HepG2 (cell line): ENCODE measurements around the gene GRM4. TPM values are rescaled to one million over a fixed set of nuclear protein-coding genes. Genes with fewer than 3 reads are reported as not detected.

Experiments
- ASH2L ChIP-seq: fragments of 300-600, 200-600 bp; sonication (generic); IDR thresholded peaks from 2 replicates; pipeline ENCODE4 v1.7.0; 2017; ENCODE audit warnings: low read depth, mild to moderate bottlenecking, moderate library complexity, mixed read lengths, low read length; ENCODE audit not compliant: insufficient read length
- BRCA1 ChIP-seq: sonication (generic); formaldehyde crosslinking; IDR thresholded peaks from 2 replicates; pipeline ENCODE4 v1.4.0; 2020; ENCODE audit warnings: missing genetic modification reagents
- CEBPZ ChIP-seq: IDR thresholded peaks from 2 replicates; pipeline ENCODE4 v1.6.1; 2012; ENCODE audit warnings: low read length, improper control_type of control experiment
- EHMT2 ChIP-seq: fragments of 200-600 bp; sonication (generic); IDR thresholded peaks from 2 replicates; pipeline ENCODE4 v1.7.0; 2017; ENCODE audit warnings: antibody characterized with exemption, low read depth, low read length, borderline replicate concordance
- EP300 ChIP-seq, 3 experiments: sonication (generic) in 1 of 3; formaldehyde crosslinking in 1 of 3; IDR thresholded peaks; 2 replicates each; pipeline versions ENCODE4 v1.5.1 to v1.6.1; 2011 to 2020; ENCODE audit warnings: low read depth in 2 of 3, low read length in 2 of 3, borderline replicate concordance in 1 of 3, improper control_type of control experiment in 1 of 3, mild to moderate bottlenecking in 1 of 3, missing genetic modification reagents in 1 of 3, moderate library complexity in 1 of 3
- ETV6 ChIP-seq: sonication (generic); formaldehyde crosslinking; conservative IDR thresholded peaks from 2 replicates; pipeline ENCODE4 v1.4.0; 2020; ENCODE audit warnings: missing genetic modification reagents
- FOSL2 ChIP-seq: sonication (generic); formaldehyde crosslinking; IDR thresholded peaks from 2 replicates; pipeline ENCODE4 v1.4.0; 2020; ENCODE audit warnings: missing genetic modification reagents
- HOXA9 ChIP-seq: sonication (generic); formaldehyde crosslinking; IDR thresholded peaks from 2 replicates; pipeline ENCODE4 v1.8.1; 2022; ENCODE audit warnings: missing genetic modification reagents, mild to moderate bottlenecking, moderate library complexity, borderline replicate concordance
- NCOA5 ChIP-seq: sonication (generic); formaldehyde crosslinking; IDR thresholded peaks from 2 replicates; pipeline ENCODE4 v1.4.0; 2020; ENCODE audit warnings: missing genetic modification reagents
- PHF20 ChIP-seq: sonication (generic); formaldehyde crosslinking; IDR thresholded peaks from 2 replicates; pipeline ENCODE4 v1.5.0; 2020; ENCODE audit warnings: mild to moderate bottlenecking, missing genetic modification reagents
- TARDBP ChIP-seq: sonication (generic); formaldehyde crosslinking; IDR thresholded peaks from 2 replicates; pipeline ENCODE4 v1.8.0; 2022; ENCODE audit warnings: mild to moderate bottlenecking, missing genetic modification reagents
- TEAD3 ChIP-seq: optimal IDR thresholded peaks from 2 replicates; pipeline ENCODE3; 2016; ENCODE audit warnings: borderline replicate concordance
- THYN1 ChIP-seq: sonication (generic); formaldehyde crosslinking; IDR thresholded peaks from 2 replicates; pipeline ENCODE4 v1.8.1; 2023; ENCODE audit warnings: low read depth, mild to moderate bottlenecking, moderate library complexity, missing genetic modification reagents, borderline replicate concordance
- ZNF17 ChIP-seq: sonication (generic); formaldehyde crosslinking; IDR thresholded peaks from 2 replicates; pipeline ENCODE4 v1.5.0; 2020; ENCODE audit warnings: mild to moderate bottlenecking, missing genetic modification reagents
- ZNF263 ChIP-seq: sonication (generic); formaldehyde crosslinking; IDR thresholded peaks from 2 replicates; pipeline ENCODE4 v1.4.0; 2020; ENCODE audit warnings: missing genetic modification reagents
- ZNF292 ChIP-seq: sonication (generic); formaldehyde crosslinking; IDR thresholded peaks from 2 replicates; pipeline ENCODE4 v1.8.1; 2022; ENCODE audit warnings: mild to moderate bottlenecking, low read depth, missing genetic modification reagents, borderline replicate concordance
- ZNF839 ChIP-seq: sonication (generic); formaldehyde crosslinking; IDR thresholded peaks from 2 replicates; pipeline ENCODE4 v1.4.0; 2020; ENCODE audit warnings: missing genetic modification reagents, mild to moderate bottlenecking, borderline replicate concordance
- polyA plus RNA-seq, 8 experiments: library from polyadenylated mRNA; depleted of rRNA in 3 of 8; stranded (reverse) in 7 of 8; unstranded in 1 of 8; fragments of >200 nt; fragmentation: Illumina TruSeq in 4 of 8; extraction: Trizol in 4 of 8; gene quantifications; 2 replicates each; pipeline versions ENCODE4 v1.2.1 to v1.2.3, GENCODE V29; 2011 to 2016; ENCODE audit warnings: low read depth in 4 of 8, missing spikeins in 1 of 8, mixed read lengths in 1 of 8; ENCODE audit not compliant: insufficient read depth in 1 of 8
- total RNA-seq, 5 experiments: library from RNA; depleted of rRNA; stranded (reverse); fragments of >200 nt; fragmentation: Illumina TruSeq; extraction: Trizol; gene quantifications; 2 replicates each; pipeline ENCODE4 v1.2.3, GENCODE V29; 2016; ENCODE audit warnings: low read depth in 1 of 5
- TF ChIP-seq, protein P1 (sequence below), 2 experiments: fragments of 450-650 bp in 1 of 2; sonication (generic) in 1 of 2; formaldehyde crosslinking in 1 of 2; IDR thresholded peaks; 2 replicates each; pipeline versions ENCODE4 v1.6.1 to v1.8.0; 2016 to 2022; ENCODE audit warnings: antibody characterized with exemption in 1 of 2, mild to moderate bottlenecking in 1 of 2, missing genetic modification reagents in 1 of 2

The GRM4 gene
- total and polyA plus RNA-seq, 2 of the 13 experiments (the other 11 are each of a cell fraction or from before 2014, with no cell fraction given) = not detected

GRCh38 chr6:34115403-34115795 lies 30.5 kb downstream of the GRM4 start (continued):
- TF ChIP-seq ZNF292 (CRISPR knock-in tag) (no peak), ZNF839 (CRISPR knock-in tag) (no peak), BRCA1 (CRISPR knock-in tag) (0 out of 2 replicates have a peak, but pooled peaks have one; percentile 70), ZNF17 (CRISPR knock-in tag) (no peak), TEAD3 (no peak), NCOA5 (CRISPR knock-in tag) (no peak), EHMT2 (peak; percentile 95), CEBPZ (no peak), TARDBP (CRISPR knock-in tag) (no peak), EP300 (IDR thresholded peaks at IDR 0.05; ENCODE audit: low read depth in 2 of 2, low read length in 2 of 2) (no peak), EP300 (CRISPR knock-in tag; IDR thresholded peaks at IDR 0.05; ENCODE audit: borderline replicate concordance) (no peak), ETV6 (CRISPR knock-in tag) (0 out of 2 replicates have a peak, but pooled peaks have one; percentile 42), THYN1 (CRISPR knock-in tag) (no peak), PHF20 (CRISPR knock-in tag) (no peak), ASH2L (no peak), ZNF263 (CRISPR knock-in tag) (peak; percentile 42; the same call in 1 of the 2 replicates), HOXA9 (no peak), FOSL2 (peak; percentile 43; the same call in 1 of the 2 replicates)
- TF ChIP-seq, protein P1, sequence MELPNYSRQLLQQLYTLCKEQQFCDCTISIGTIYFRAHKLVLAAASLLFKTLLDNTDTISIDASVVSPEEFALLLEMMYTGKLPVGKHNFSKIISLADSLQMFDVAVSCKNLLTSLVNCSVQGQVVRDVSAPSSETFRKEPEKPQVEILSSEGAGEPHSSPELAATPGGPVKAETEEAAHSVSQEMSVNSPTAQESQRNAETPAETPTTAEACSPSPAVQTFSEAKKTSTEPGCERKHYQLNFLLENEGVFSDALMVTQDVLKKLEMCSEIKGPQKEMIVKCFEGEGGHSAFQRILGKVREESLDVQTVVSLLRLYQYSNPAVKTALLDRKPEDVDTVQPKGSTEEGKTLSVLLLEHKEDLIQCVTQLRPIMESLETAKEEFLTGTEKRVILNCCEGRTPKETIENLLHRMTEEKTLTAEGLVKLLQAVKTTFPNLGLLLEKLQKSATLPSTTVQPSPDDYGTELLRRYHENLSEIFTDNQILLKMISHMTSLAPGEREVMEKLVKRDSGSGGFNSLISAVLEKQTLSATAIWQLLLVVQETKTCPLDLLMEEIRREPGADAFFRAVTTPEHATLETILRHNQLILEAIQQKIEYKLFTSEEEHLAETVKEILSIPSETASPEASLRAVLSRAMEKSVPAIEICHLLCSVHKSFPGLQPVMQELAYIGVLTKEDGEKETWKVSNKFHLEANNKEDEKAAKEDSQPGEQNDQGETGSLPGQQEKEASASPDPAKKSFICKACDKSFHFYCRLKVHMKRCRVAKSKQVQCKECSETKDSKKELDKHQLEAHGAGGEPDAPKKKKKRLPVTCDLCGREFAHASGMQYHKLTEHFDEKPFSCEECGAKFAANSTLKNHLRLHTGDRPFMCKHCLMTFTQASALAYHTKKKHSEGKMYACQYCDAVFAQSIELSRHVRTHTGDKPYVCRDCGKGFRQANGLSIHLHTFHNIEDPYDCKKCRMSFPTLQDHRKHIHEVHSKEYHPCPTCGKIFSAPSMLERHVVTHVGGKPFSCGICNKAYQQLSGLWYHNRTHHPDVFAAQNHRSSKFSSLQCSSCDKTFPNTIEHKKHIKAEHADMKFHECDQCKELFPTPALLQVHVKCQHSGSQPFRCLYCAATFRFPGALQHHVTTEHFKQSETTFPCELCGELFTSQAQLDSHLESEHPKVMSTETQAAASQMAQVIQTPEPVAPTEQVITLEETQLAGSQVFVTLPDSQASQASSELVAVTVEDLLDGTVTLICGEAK (IDR thresholded peaks at IDR 0.05) = no peak
- TF ChIP-seq, protein P1 (CRISPR knock-in tag; IDR thresholded peaks at IDR 0.05) = no peak
